GM21423 (cell line): ENCODE measurements around the gene IVL.

Source experiments
- ATAC-seq: cut with Tn5 transposase; IDR thresholded peaks from one replicate; pipeline ENCODE4 v1.9.1; 2021; ENCODE audit warnings: mild to moderate bottlenecking, moderate library complexity; ENCODE audit not compliant: unreplicated experiment

Gene IVL

DNA sequence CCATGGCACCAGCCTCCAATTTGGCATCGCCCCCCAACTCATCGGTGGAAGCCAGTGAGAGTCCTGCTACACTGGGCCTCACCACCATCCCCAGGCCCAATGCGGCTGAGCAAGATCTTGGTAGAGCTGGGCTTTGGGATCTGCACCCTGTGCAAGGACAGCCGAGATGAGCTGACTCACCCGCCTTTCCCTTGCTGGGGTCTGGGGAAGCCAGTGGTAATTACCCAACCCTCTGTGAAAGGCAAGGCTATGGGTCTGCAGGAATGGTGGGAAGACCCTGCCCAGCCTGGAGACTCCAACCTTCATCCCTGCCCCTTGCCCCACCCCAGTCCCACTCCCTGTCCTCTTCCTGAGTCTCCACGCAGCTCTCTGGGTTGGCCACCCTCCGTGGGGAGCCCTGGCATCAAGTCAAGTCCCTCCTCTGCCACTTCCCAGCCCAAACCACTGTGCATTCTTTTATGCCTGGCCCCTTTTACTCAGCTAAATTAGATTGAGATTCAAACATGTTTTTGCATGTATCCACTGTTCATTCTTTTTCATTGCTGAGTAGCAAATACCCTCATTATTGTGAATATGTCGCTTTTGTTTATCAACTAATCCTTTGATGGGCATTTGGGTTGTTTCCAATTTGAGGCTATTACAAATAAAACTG lies 21.5 kb upstream of the IVL start:
- no peak for ATAC-seq

GRCh38 chr1:152888126-152888525 lies 20.2 kb upstream of the IVL start:
- no peak for ATAC-seq

DNA sequence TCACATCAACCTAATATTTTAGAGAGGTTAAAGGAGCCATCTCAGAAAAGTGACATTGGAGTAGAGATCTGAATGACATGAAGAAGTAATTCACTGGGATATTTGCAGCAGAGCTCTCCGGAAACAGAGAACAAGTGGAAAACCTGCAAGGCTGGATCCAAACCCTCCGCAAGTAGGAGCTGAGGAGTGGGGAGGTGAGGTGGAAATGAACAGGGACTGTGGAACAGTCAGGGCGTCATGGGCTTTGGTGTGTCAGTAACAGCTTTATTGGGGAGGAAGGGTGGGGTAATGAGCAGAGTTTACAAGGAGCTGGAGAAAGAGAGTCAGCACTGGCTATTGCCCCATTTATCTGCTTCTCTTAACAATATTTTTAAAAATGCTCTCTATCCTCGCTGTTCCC lies 9.3 kb upstream of the IVL start:
- no peak for ATAC-seq

DNA sequence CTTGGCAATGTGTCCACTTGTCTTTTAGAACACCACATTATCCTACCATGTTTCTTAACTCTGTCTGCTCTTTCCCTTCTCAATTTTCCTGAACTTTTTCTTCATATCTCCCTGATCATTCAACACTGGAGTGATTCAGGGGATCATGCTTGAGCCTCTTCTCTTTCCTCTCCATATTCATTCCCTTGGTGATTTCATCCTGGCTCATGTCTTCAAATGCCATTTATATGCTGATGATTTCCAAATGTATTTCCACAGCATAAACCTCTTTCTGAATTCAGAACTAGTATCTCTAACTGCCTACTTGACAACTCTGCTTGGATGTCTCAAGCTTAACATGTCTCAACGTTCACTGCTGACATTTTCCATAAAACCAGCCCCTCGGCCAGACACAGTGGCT lies 8.5 kb upstream of the IVL start:
- ATAC-seq, result no peak

DNA sequence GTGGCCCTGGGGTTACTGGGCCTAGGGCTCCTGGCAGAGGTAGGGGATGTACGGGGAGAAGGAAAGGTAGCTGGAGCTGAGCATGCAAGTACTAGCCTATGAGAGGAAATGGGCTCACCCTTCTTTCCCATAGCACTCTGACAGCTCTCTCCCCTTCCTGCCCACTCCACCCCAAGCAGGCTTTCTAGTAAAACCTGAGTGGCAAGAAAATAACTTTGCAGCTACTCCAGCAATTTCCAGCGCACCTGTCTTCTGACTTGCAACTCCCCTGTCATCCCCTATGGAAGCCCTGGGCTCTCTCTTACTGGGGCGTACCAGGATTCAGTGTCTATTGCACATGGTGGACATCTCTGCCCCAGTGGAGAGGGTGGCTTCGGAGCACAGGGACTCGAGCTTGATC lies 6.7 kb upstream of the IVL start:
- ATAC-seq, result no peak

DNA sequence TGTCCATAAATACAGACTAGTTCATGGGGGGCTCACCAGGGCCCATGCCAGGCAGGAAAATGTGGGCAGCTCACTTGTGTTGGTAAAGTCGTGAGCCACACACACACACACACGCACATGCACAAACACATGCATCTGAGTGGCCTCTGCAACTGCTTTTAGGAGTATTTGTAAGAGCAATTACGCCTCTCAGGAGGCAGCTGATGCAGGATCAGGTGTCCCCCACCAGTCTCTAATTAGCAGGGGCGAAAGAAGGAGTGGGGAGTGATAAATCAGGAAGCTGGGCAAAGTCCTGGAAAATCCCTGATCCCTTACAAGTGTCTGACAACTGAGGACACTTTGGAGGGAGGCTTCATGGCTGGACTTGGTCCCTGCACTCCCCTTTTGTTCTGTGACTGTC lies 5.7 kb upstream of the IVL start:
- ATAC-seq, result no peak

GRCh38 chr1:152904688-152905440 lies 3.5 kb upstream of the IVL start:
- no peak for ATAC-seq

DNA sequence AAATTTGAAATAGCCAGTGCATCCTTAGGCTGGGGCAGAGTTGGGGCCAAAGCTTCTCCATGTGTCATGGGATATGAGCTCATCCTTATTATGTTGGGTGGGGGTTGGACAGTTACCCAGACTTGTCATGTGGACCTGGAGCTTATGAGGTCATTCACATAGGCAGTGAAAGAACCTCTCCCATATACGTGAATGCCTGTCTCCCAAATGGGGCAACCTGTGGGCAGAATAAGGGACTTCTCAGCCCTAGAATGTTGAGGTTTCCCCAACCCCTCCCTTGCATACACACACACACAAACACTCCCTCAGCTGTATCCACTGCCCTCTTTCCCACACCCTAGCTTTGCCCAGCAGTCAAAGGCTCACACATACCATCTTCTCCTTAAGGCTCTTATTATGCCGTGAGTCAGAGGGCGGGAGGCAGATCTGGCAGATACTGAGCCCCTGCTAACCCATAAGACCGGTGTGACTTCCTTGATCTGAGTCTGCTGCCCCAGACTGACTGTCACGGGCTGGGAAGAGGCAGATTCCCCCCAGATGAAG lies 2.3 kb upstream of the IVL start:
- no peak for ATAC-seq

DNA sequence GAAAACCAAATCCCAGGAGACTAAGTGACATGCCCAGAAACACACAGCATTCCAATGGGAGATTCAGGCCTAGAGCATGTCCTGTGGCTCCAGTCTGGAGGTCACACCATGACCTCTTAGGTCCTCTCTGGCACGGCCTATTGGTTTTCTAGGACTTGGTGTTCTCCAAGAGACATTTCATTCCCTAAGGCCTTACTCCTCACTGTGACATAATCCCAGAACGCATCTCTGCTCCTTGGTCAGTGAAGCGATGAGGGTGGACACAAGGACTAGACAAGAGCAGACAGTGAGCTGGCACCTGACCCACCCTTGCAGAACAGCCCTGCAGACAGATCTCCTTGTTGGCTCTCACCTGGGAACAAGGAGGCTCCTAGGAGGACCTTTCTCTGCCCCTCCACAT lies 860 bp downstream of the IVL start:
- no peak for ATAC-seq

GRCh38 chr1:152912471-152912870 lies 4.1 kb downstream of the IVL start:
- ATAC-seq, result no peak

GRCh38 chr1:152912900-152913299 lies 4.6 kb downstream of the IVL start:
- no peak for ATAC-seq

DNA sequence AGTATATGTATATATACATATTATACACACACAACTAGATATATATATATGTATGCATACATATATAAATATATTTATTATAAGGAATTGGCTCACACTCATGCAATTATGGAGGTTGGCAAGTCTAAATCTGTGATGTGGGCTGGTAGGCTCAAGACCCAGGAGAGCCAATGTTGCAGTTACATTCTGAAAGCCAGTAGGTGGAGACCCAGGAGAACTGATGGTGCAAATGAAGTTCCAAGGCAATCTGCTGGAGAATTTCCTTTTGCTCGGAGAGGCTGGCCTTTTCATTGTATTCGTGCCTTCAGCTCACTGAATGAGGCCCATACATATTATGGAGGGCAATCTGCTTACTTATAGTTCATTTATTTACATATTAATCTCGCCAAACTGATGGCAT lies 9.4 kb downstream of the IVL start:
- no peak for ATAC-seq

GRCh38 chr1:152919071-152919470 lies 10.7 kb downstream of the IVL start:
- ATAC-seq, result no peak

- ATAC-seq, result no peak
Observed at GRCh38 chr1:152924191-152924590, 15.8 kb downstream of the IVL start.

DNA sequence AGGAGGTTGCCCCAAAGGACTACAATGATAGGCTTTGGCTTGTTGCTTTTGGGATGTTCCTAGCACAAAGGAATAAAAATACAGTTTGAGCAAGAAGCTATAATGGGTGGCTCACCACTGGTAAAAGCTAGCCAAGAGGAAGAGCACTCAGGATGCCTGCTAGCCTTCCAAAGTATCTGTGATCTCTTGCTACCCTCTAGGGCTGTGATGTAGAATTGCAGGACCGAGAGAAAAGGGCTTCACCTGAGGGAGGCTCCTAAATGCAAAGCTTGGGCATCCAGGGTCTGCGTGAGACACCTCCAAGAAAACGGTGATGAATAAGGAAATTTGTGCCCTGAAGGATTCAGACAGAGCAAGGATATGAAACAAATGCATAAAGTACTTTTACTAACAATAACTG lies 17.7 kb downstream of the IVL start:
- no peak for ATAC-seq

DNA sequence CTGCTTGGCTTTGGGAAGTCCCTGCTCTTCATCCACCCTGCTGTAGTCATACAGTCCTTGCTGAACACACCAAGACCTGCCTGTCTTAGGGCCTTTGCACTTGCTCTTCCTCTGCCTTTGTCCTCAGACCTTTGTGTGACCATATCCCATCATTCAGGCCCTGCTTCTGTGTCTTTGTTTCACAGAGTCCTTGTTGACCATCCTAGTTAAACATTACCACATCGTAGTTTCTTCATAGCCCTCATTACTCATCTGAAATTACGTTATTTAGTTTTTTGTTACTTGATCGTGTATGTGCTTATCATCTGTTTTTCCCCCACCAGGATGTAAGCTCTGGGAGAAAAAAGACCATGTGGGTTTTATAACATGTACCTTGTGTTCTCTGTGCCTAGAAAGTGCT lies 20.3 kb downstream of the IVL start:
- no peak for ATAC-seq

- ATAC-seq, result no peak
Observed at GRCh38 chr1:152932170-152932811, 23.9 kb downstream of the IVL start.

GRCh38 chr1:152933196-152933595 lies 24.9 kb downstream of the IVL start:
- no peak for ATAC-seq

DNA sequence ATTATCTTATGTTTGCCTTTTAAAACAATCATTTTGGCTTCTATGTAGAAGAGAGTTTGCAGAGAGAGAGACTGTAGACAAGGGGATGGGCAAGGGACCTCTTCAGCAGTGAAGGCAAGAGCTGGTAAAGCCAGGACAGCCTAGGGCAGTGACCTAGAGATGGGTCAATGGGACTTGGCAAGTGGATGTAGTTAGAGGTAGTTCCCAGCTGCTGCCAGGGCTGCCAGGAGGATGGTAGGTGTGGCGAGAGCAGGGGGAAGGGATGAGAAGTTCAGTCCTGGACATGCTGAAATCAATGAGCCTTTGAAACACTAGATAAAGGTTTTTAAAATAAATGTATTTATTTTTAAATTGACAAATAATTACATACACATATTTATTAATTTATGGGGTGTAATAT lies 32.3 kb downstream of the IVL start:
- no peak for ATAC-seq

- no peak for ATAC-seq
Observed at GRCh38 chr1:152941037-152941711, 32.8 kb downstream of the IVL start.

DNA sequence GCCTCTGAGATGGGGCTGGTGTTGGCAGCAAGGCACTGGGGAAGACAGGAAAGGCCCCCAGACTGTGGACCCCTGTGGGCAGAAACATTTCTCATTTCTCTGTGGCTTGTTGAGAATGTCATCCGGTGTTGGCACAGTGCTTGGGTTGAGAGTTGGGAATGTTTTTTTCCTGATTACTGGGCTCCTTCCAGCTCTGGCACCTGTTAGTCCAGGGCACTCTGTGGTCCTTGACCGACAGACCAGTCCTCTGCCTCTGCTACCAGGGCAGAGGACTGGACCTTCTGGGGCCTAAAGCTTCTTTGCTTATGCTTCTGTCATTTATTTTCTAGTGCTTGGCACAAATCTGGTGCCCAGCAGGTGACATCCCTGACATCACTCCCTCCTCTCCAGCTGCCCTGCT lies 33.8 kb downstream of the IVL start:
- ATAC-seq, result no peak
